HG03095 (cell line): ENCODE measurements around the gene PACS1.

Experiments used
- ATAC-seq: cut with Tn5 transposase; IDR thresholded peaks from one replicate; pipeline ENCODE4 v1.9.1; 2021; ENCODE audit warnings: moderate library complexity; ENCODE audit not compliant: unreplicated experiment

The PACS1 gene

GRCh38 chr11:66219846-66220565 lies 149.9 kb downstream of the PACS1 start:
- ATAC-seq = no peak

DNA sequence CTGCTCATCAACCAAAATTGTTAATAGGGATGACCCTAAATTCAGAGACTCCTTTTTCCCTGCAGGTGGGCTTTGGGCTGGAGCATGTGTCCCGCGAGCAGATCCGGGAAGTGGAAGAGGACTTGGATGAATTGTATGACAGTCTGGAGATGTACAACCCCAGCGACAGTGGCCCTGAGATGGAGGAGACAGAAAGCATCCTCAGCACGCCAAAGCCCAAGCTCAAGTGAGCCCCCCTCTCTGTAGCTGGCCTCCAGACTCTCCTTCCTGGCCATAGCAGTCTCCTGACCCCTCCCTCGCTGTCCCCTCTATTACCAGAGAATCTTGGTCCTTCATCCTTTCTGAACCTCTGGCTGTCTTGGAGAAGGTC lies 150.5 kb downstream of the PACS1 start:
- no peak for ATAC-seq

GRCh38 chr11:66221012-66221411 lies 150.9 kb downstream of the PACS1 start:
- ATAC-seq = no peak

DNA sequence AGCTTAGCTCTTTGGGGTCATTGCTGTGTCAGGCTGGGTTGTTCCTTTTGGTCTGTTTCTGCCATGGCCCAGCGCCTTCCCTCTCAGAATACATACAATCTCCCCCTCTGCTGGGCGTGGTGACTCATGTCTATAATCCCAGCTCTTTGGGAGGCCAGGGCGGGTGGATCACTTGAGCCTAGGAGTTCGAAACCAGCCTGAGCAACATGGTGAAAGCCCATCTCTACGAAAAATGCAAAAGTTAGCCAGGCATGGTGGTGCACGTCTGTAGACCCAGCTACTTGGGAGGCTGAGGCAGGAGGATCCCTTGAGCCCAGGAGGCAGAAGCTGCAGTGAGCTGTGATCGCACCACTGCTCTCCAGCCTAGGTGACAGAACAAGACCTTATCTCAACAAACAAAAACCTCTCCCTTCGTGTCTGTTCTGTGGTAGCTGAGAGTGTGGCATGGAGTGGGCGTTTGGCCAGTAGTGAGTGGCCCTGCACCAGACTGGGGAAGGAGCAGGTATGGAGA lies 151.7 kb downstream of the PACS1 start:
- ATAC-seq = no peak

GRCh38 chr11:66222358-66223149 lies 152.5 kb downstream of the PACS1 start:
- ATAC-seq = peak; percentile 75

DNA sequence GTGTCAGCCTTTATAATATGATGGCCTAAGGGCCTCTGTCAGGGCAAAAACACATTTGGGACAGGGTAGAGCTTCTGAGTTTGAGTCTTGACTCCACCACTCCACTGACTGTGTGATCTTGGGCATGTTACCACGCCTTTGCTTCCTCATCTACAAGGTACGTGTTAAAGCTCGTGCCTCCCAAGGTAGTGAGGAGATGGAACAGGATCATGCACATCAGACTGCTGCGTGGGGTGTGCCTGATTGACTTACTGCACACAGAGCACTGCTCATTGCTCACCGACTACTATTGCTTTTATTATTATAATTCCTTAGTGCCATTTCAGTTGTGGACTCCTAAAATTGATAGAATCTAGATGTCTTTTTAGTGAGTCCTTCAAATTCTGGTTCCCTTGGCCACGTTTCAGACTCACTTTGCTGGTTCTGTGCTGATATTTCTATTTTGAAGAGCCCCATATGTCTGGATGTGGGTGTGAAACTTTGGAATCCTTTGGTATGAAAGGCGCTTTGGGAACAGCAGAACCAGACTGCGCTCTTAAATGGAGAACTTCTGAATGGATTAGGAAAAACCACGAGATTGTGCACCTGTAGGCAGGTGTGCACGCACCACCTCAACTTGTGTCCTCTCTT lies 154.3 kb downstream of the PACS1 start:
- no peak for ATAC-seq

GRCh38 chr11:66225066-66225465 lies 155.0 kb downstream of the PACS1 start:
- no peak for ATAC-seq

DNA sequence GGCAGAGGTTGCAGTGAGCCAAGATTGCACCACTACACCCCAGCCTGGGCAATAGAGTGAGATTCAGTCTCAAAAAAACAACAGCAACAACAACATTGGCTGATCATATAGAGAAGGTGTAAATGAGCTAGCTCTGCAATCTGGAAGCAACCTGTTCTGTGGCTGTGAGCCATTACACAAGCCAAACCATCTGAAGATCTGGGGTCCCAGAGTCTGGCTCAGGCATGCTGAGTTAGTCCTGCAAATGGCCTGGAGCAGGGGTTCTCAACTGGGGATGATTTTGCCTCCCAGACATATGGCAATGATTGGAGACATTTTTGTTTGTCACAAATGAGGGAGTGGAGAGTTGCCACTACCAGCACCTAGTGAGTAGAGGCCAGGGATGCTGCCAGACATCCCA lies 156.0 kb downstream of the PACS1 start:
- ATAC-seq = no peak

DNA sequence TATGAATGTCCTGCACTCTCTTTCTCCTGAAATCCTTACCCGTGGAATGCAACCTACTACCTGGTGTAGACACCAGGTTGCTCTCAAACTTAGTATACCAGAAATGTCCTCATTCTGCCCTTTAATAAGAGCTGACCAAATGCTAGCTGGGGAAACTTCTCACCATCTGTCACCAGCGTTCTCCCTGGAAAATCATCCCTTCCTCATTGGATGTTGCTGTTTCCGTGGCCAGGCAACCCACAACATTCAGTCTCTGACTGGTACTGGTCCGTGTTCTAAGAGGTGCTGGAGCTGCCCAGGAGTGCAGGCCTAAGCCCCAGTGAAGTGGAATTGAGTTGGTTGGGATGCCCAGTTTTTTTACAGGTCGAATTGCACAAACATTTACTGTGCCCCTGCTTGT lies 157.6 kb downstream of the PACS1 start:
- ATAC-seq = no peak

- ATAC-seq = no peak
Measured at GRCh38 chr11:66228521-66228920, 158.4 kb downstream of the PACS1 start.

DNA sequence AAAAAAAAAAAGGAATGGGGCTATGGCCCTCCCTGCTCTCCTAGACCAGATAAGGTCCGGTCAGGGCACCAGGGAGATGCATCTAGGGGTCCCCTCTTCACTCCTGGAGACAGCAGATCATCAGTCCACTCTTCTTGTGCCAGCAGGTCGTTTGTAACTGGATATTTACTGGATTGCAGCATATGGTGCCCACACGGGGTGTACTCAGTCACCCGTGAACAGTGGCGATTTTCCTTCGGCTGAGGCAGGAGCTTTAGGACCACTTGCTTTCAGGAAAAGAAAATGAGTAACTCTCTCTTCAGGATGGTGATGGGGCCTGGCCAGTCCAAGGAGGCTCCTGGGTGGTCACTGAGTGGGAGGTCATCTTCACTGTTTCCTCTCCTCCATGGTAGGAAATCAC lies 160.1 kb downstream of the PACS1 start:
- no peak for ATAC-seq

GRCh38 chr11:66230978-66231377 lies 160.9 kb downstream of the PACS1 start:
- no peak for ATAC-seq

- ATAC-seq = no peak
Measured at GRCh38 chr11:66231561-66231960, 161.5 kb downstream of the PACS1 start.

- no peak for ATAC-seq
Measured at GRCh38 chr11:66232769-66233168, 162.7 kb downstream of the PACS1 start.

DNA sequence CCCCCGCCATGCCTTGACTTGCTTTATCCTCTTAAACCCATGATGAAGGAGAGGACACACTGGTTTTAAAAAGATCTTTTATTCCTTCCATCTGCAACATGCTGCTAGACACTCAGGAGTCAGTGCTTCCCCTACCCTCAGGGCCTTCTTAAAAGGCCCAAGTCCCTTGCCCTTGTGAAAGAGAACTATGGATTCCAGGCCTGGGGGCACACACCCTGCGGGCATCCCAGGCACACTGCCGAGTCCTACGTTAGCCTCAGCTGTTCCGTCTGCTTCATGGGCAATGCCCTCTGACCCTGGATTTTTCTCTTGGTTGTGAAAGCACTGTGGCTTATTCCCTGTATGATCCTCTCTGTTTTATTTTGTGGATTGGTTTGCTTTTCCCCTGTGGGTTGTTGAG lies 163.2 kb downstream of the PACS1 start:
- ATAC-seq = no peak

DNA sequence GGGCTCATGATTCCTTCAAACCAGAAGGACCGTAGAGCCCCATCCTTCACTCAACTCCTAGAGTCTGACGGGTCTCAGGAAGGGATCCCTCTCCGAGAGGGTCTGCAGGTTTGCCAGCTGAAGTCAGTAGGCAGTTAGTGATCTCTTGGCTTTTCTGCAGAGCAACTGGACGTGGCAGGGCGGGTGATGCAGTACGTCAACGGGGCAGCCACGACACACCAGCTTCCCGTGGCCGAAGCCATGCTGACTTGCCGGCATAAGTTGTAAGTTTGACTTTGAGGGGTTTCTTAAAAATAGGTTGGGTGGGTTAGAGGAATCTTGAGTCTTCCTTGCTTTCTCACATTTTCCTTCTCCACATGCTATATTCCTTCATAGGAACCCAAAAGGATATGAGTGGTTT lies 165.1 kb downstream of the PACS1 start:
- ATAC-seq = no peak

GRCh38 chr11:66237867-66238266 lies 167.8 kb downstream of the PACS1 start:
- no peak for ATAC-seq

- ATAC-seq = no peak
Measured at GRCh38 chr11:66238786-66239413, 168.8 kb downstream of the PACS1 start.

- no peak for ATAC-seq
Measured at GRCh38 chr11:66239511-66239910, 169.4 kb downstream of the PACS1 start.

GRCh38 chr11:66239998-66240780 lies 170.1 kb downstream of the PACS1 start:
- ATAC-seq = no peak

GRCh38 chr11:66240781-66241136 lies 170.7 kb downstream of the PACS1 start:
- no peak for ATAC-seq
